Glutamatergic neuron (in vitro differentiated cells): ENCODE data around the gene SCRT2. TPM values are rescaled to one million over a fixed set of nuclear protein-coding genes. Genes with fewer than 3 reads are reported as not detected.

Source experiments
- DNase-seq: peaks from one replicate; pipeline ENCODE4 v3.0.0; 2022
- H3K27ac Mint-ChIP-seq: one replicate; pipeline ENCODE4 v1.8.0; 2020; ENCODE audit warnings: mild to moderate bottlenecking, mixed read lengths, inconsistent platforms; ENCODE audit not compliant: unreplicated experiment
- H3K27me3 Mint-ChIP-seq: one replicate; pipeline ENCODE4 v1.8.0; 2020; ENCODE audit warnings: mild to moderate bottlenecking, moderate library complexity, mixed read lengths, inconsistent platforms; ENCODE audit not compliant: unreplicated experiment
- H3K36me3 Mint-ChIP-seq: one replicate; pipeline ENCODE4 v1.8.0; 2020; ENCODE audit warnings: mild to moderate bottlenecking, mixed read lengths, inconsistent platforms; ENCODE audit not compliant: unreplicated experiment
- H3K4me1 Mint-ChIP-seq: one replicate; pipeline ENCODE4 v1.8.0; 2020; ENCODE audit warnings: mild to moderate bottlenecking, low read depth, mixed read lengths, inconsistent platforms; ENCODE audit not compliant: unreplicated experiment
- H3K4me3 Mint-ChIP-seq: one replicate; pipeline ENCODE4 v1.8.0; 2020; ENCODE audit warnings: mild to moderate bottlenecking, mixed read lengths, inconsistent platforms; ENCODE audit not compliant: unreplicated experiment
- H3K9me3 Mint-ChIP-seq: one replicate; pipeline ENCODE4 v1.8.0; 2020; ENCODE audit warnings: mild to moderate bottlenecking, moderate library complexity, mixed read lengths, inconsistent platforms; ENCODE audit not compliant: unreplicated experiment
- CTCF ChIP-seq: fragments of 200-600 bp; sonication (generic); IDR thresholded peaks from one replicate; pipeline ENCODE4 v1.5.0; 2021; ENCODE audit not compliant: partially characterized antibody, unreplicated experiment
- total RNA-seq: library from RNA; stranded (reverse); fragmentation: NEBNext Ultra II Directional; extraction: Animal tissue kit (Norgen Biotek cat#: 25700); gene quantifications from one replicate; pipeline ENCODE4 v1.2.1, GENCODE V29; 2021; ENCODE audit not compliant: unreplicated experiment

The SCRT2 gene
- total RNA-seq, 1 donor from 2014 or later: 28.0 TPM

- H3K36me3 Mint-ChIP-seq: peaks cover 5% of the 10 kb centered on the region
- no peak overlapping the region for H3K4me3 Mint-ChIP-seq
- no peak overlapping the region for H3K27ac Mint-ChIP-seq
- no peak for DNase-seq
- TF ChIP-seq CTCF: no peak
- H3K27me3 Mint-ChIP-seq: peaks cover 2% of the 10 kb centered on the region
- peaks cover 4% of the 10 kb centered on the region for H3K9me3 Mint-ChIP-seq
- H3K4me1 Mint-ChIP-seq: peaks cover 7% of the 10 kb centered on the region
Observed at GRCh38 chr20:625360-625932, 50.2 kb downstream of the SCRT2 start.

GRCh38 chr20:623704-624103 is 51.9 kb downstream of the SCRT2 start:
- TF ChIP-seq CTCF: no peak
- H3K27ac Mint-ChIP-seq: no peak overlapping the region
- H3K4me3 Mint-ChIP-seq: no peak overlapping the region
- peaks cover 6% of the 10 kb centered on the region for H3K9me3 Mint-ChIP-seq
- peaks cover 2% of the 10 kb centered on the region for H3K27me3 Mint-ChIP-seq
- H3K4me1 Mint-ChIP-seq: peaks cover 7% of the 10 kb centered on the region
- H3K36me3 Mint-ChIP-seq: peaks cover 9% of the 10 kb centered on the region
- no peak for DNase-seq

- Mint-ChIP-seq H3K4me1 (peaks cover 7% of the 10 kb centered on the region), H3K36me3 (peaks cover 14% of the 10 kb centered on the region), H3K27me3 (peaks cover 2% of the 10 kb centered on the region), H3K27ac (no peak overlapping the region), H3K4me3 (no peak overlapping the region), H3K9me3 (peaks cover 6% of the 10 kb centered on the region)
- no peak for TF ChIP-seq CTCF
- no peak for DNase-seq
Observed at GRCh38 chr20:623021-623420, 52.6 kb downstream of the SCRT2 start.

GRCh38 chr20:622161-622560 is 53.4 kb downstream of the SCRT2 start:
- H3K36me3 Mint-ChIP-seq: peaks cover 22% of the 10 kb centered on the region
- no peak overlapping the region for H3K4me3 Mint-ChIP-seq
- no peak for DNase-seq
- TF ChIP-seq CTCF: no peak
- peaks cover 2% of the 10 kb centered on the region for H3K27me3 Mint-ChIP-seq
- peaks cover 7% of the 10 kb centered on the region for H3K4me1 Mint-ChIP-seq
- peaks cover 7% of the 10 kb centered on the region for H3K9me3 Mint-ChIP-seq
- H3K27ac Mint-ChIP-seq: no peak overlapping the region

- Mint-ChIP-seq H3K4me3 (no peak overlapping the region), H3K9me3 (peaks cover 4% of the 10 kb centered on the region), H3K36me3 (peaks cover 22% of the 10 kb centered on the region), H3K27me3 (peaks cover 2% of the 10 kb centered on the region), H3K4me1 (peaks cover 7% of the 10 kb centered on the region), H3K27ac (no peak overlapping the region)
- TF ChIP-seq CTCF: no peak
- no peak for DNase-seq
Observed at GRCh38 chr20:621125-621756, 54.4 kb downstream of the SCRT2 start.
